GM19023 (cell line): ENCODE measurements around the gene RPS14.

Source experiments
- ATAC-seq: cut with Tn5 transposase; IDR thresholded peaks from one replicate; pipeline ENCODE4 v1.9.1; 2021; ENCODE audit warnings: mild to moderate bottlenecking, moderate library complexity; ENCODE audit not compliant: unreplicated experiment

The RPS14 gene

GRCh38 chr5:150449517-150450339 is at the start of gene RPS14:
RPS14 (minus strand) TSS chr5:150449739; CDS start chr5:150447733, 2,006 bp downstream.
- ATAC-seq: peak; percentile 94

GRCh38 chr5:150498971-150499370 is 49.4 kb upstream of the RPS14 start:
- ATAC-seq: no peak

GRCh38 chr5:150498501-150498900 is 49.0 kb upstream of the RPS14 start:
- no peak for ATAC-seq

GRCh38 chr5:150497989-150498317 is 48.4 kb upstream of the RPS14 start:
- no peak for ATAC-seq

- ATAC-seq: no peak
Observed at GRCh38 chr5:150497274-150497988, 47.9 kb upstream of the RPS14 start.

- ATAC-seq: no peak
Observed at GRCh38 chr5:150496534-150496933, 47.0 kb upstream of the RPS14 start.

- no peak for ATAC-seq
Observed at GRCh38 chr5:150496098-150496497, 46.6 kb upstream of the RPS14 start.

- ATAC-seq: no peak
Observed at GRCh38 chr5:150492621-150493020, 43.1 kb upstream of the RPS14 start.

- ATAC-seq: no peak
Observed at GRCh38 chr5:150491876-150492275, 42.3 kb upstream of the RPS14 start.

- ATAC-seq: no peak
Observed at GRCh38 chr5:150490754-150491153, 41.2 kb upstream of the RPS14 start.

- ATAC-seq: no peak
Observed at GRCh38 chr5:150490296-150490669, 40.7 kb upstream of the RPS14 start.

GRCh38 chr5:150489360-150490295 is 40.1 kb upstream of the RPS14 start:
- ATAC-seq: peak; percentile 72

GRCh38 chr5:150488519-150489359 is 39.2 kb upstream of the RPS14 start:
- no peak for ATAC-seq

- ATAC-seq: no peak
Observed at GRCh38 chr5:150487199-150488061, 37.9 kb upstream of the RPS14 start.

GRCh38 chr5:150486402-150487198 is 37.1 kb upstream of the RPS14 start:
- peak; percentile 23 for ATAC-seq

GRCh38 chr5:150485693-150486401 is 36.3 kb upstream of the RPS14 start:
- peak; percentile 20 for ATAC-seq

- no peak for ATAC-seq
Observed at GRCh38 chr5:150484964-150485692, 35.6 kb upstream of the RPS14 start.
